Retinal pigment epithelial cell (primary cell): Measurements from ENCODE around the gene NASP.

Experiments
- DNase-seq: peaks from one replicate; pipeline ENCODE4 v3.0.0-alpha.2; 2010; ENCODE audit warnings: low read depth
- H3K4me3 ChIP-seq: 2 replicates; pipeline ENCODE4 v1.5.1; 2011; ENCODE audit warnings: mild to moderate bottlenecking, low read length, control low read depth, moderate library complexity
- TF ChIP-seq, protein P1 (sequence below): conservative IDR thresholded peaks from 2 replicates; pipeline ENCODE4 v1.5.1; 2011; ENCODE audit warnings: low read depth, low read length, control low read depth, inconsistent platforms

The NASP gene

DNA sequence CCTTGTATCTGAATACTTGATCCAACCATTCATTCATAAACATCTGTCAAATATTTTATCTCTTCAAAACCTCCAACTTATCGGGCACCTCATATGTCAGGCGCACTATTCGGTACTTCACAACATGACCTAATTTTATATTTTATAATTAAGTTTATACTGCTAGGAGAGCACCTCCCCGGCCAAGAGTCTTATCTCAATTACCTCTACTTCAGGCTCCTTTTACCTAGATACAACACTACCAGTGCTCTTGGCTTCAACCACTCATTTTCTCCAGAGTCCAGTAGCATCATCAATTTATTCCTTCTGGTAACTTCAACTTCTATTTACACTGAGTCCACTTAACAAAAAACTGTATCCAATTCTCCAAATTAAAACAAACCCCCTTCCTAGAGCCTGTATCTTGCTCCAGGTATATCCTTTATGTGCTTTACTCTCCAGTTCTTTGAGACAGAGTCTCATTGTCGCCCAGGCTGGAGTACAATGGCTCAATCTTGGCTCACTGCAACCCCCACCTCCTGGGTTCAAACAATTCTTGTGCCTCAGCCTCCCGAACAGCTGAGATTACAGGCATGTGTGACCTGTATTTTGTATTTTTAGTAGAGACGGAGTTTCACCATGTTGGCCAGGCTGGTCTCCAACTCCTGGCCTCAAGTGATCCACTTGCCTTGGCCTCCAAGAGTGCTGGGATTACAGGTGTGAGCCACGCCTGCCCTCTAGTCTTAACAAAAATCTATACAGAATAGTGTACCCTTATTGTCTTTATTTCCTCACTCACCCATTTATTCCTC is 83.7 kb downstream of the NASP start:
- no peak overlapping the region for H3K4me3 ChIP-seq
- DNase-seq = no peak
- TF ChIP-seq, protein P1, sequence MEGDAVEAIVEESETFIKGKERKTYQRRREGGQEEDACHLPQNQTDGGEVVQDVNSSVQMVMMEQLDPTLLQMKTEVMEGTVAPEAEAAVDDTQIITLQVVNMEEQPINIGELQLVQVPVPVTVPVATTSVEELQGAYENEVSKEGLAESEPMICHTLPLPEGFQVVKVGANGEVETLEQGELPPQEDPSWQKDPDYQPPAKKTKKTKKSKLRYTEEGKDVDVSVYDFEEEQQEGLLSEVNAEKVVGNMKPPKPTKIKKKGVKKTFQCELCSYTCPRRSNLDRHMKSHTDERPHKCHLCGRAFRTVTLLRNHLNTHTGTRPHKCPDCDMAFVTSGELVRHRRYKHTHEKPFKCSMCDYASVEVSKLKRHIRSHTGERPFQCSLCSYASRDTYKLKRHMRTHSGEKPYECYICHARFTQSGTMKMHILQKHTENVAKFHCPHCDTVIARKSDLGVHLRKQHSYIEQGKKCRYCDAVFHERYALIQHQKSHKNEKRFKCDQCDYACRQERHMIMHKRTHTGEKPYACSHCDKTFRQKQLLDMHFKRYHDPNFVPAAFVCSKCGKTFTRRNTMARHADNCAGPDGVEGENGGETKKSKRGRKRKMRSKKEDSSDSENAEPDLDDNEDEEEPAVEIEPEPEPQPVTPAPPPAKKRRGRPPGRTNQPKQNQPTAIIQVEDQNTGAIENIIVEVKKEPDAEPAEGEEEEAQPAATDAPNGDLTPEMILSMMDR = no peak
